Astrocyte of the hippocampus (primary cell): Measurements from ENCODE around the gene SEPTIN10.

Experiments used
- DNase-seq: peaks from one replicate; pipeline ENCODE4 v3.0.0; 2011; ENCODE audit warnings: low read depth, low spot score

Gene SEPTIN10

DNA sequence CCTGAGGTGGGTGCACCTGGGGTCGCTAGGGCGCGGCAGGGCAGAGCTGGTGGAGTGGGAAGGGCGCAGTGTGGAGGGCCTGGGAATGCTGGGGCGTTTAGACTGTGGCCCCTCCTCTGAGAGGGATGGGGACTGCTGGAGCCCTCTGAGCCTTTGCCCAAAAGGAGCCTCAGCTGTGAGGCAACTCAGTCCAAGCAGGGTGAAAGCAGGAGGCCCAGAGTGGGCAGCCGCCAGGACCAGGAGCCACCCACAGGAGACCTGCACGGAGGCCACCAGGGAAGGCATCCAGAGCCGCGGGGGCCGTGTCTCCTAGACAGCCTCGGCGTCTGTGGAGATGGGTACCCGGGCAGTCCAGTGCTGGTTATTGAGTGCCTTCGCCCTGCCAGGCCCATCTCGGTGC, 114.9 kb downstream of the SEPTIN10 start:
- no peak for DNase-seq

GRCh38 chr2:109497911-109498870, 115.6 kb downstream of the SEPTIN10 start:
- no peak for DNase-seq

DNA sequence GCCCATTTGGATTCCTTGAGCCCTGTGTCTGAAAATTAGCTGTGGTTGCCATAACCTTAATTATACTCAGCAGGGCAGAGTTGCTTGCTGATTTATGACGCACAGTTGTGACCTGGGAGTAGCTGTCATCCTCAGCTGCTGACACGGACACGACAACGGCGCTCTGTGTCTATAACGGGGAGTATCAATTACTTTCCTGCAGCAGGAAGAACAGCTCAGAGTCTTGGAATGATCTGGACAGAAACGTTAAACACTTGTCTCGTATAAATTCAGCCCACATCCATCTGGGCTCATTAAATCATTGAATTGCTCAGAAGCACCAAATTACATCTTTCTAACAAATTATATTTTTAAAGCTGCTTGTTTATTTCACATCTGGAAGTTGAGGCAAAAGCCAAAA, 116.3 kb downstream of the SEPTIN10 start:
- peak; percentile 41 for DNase-seq

DNA sequence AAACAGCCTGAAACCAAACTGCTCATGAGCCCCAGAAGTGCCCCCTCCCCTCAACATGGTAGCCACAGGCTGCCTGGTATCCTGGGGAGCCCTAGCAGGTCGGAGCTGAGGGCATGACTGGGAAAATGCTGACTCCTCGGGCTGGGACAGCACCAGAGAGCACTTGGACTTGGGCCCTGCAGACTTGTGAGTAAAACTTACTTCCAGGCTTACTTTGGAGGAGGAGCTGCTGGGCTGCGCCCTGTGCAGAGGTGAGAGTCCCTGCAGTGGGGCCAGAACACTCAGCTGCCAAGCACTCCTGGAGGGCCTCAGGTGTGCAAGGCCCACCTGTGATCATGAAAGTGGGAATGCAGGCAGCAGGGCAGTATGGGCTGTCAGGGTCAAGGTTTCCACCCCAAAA, 119.4 kb downstream of the SEPTIN10 start:
- no peak for DNase-seq

- DNase-seq: no peak
These were observed 120.4 kb downstream of the SEPTIN10 start for GRCh38 chr2:109493176-109493935.
